ENCODE results near the gene ZNF609. TPM values are rescaled to one million over a fixed set of nuclear protein-coding genes. Genes with fewer than 3 reads are reported as not detected.

Gene ZNF609
- total and polyA plus RNA-seq, 10 of the 15 experiments (the other 5 are each of a cell fraction or from before 2014, with no cell fraction given) = 5.1 to 35.3 (median 13.6) TPM

DNA sequence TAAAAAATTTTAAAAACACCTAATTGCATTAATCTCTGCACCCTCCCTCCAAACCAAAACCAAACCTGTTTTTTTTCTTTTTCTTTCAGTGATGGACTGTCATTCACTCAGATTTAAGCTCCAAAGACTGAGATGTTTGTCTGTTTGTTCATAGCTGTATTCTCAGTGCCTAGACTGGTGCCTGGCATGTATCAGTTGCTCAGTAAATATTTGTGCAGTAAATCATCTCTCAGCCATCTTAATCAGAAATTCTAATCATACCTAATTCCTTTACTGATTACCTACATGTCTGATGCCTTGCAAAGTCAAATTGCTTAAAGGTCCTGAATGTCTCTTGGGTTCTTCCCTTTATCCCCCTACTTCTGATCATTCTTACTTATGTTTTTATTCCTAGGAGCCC is 138.8 kb downstream of the ZNF609 start:
- H3K4me2 ChIP-seq (ENCODE audit: control insufficient read depth, insufficient read depth) = no peak overlapping the region
- ChIA-PET RAD21 (ENCODE audit: unreplicated experiment) (interaction anchor here (0.7 kb wide), 1 partner anchor 18 kb away, joined by 5 read pairs; no protein-coding TSS in a partner anchor), CTCF (interaction anchor here (1.3 kb wide), 1 partner anchor 54 kb away, joined by 3 read pairs; no protein-coding TSS in a partner anchor), POLR2A (interaction anchor here (0.6 to 1.0 kb wide), 3 partner anchors 10 to 172 kb away, joined by 3 to 4 read pairs (median 3); no protein-coding TSS in a partner anchor), SMC1A (ENCODE audit: uncharacterized antibody, unreplicated experiment) (interaction anchor here (2.0 kb wide), 1 partner anchor 11 kb away, joined by 4 read pairs; no protein-coding TSS in a partner anchor)
- no peak overlapping the region for H3K27ac ChIP-seq (ENCODE audit: control insufficient read depth, insufficient read depth)
- H3K9me3 ChIP-seq (replicated peaks; ENCODE audit: control insufficient read depth, insufficient read depth, low read length) = no peaks in the 10 kb centered on the region
- H4K20me1 ChIP-seq (ENCODE audit: control insufficient read depth, insufficient read depth) = no peaks in the 10 kb centered on the region
- DNase-seq (ENCODE audit: low read depth, low spot score) (no peak), ATAC-seq (no peak), FAIRE-seq (no peak)
- H3K4me3 ChIP-seq = no peak overlapping the region
- no peak overlapping the region for H3K9ac ChIP-seq (ENCODE audit: control insufficient read depth, insufficient read depth, low read length)
- peaks cover 64% of the 10 kb centered on the region for H3K79me2 ChIP-seq (ENCODE audit: control insufficient read depth, insufficient read depth, low read length)
- no TSS peak for BruUV-seq (replicated peaks)
- in situ Hi-C loops (cut with MboI) = no loop called here
- no peaks in the 10 kb centered on the region for H3K27me3 ChIP-seq (replicated peaks in 1 of 2; ENCODE audit: control insufficient read depth in 2 of 2, insufficient read depth in 2 of 2, low read length in 1 of 2)
- intact Hi-C loops (cut with micrococcal nuclease; ENCODE audit: unreplicated experiment) = no loop called here
- peaks cover 16% of the 10 kb centered on the region for H3K4me1 ChIP-seq (ENCODE audit: control insufficient read depth, insufficient read depth, low read length)
- no peaks in the 10 kb centered on the region for H3K36me3 ChIP-seq (ENCODE audit: control insufficient read depth in 2 of 2, insufficient read depth in 2 of 2, low read length in 1 of 2)
- no peak overlapping the region for H2AFZ ChIP-seq (ENCODE audit: control insufficient read depth, low read depth, low read length)
- TF ChIP-seq IKZF1 (conservative IDR thresholded peaks at IDR 0.05) (no peak), NFIC (IDR thresholded peaks at IDR 0.05; ENCODE audit: low read depth, low read length) (no peak), NRF1 (conservative IDR thresholded peaks at IDR 0.05; ENCODE audit: low read depth, low read length) (no peak), SIX5 (IDR thresholded peaks at IDR 0.05; ENCODE audit: low read depth, low read length, severe bottlenecking) (no peak), KDM1A (IDR thresholded peaks at IDR 0.05; ENCODE audit: borderline replicate concordance) (no peak)
- TF ChIP-seq, protein P1, sequence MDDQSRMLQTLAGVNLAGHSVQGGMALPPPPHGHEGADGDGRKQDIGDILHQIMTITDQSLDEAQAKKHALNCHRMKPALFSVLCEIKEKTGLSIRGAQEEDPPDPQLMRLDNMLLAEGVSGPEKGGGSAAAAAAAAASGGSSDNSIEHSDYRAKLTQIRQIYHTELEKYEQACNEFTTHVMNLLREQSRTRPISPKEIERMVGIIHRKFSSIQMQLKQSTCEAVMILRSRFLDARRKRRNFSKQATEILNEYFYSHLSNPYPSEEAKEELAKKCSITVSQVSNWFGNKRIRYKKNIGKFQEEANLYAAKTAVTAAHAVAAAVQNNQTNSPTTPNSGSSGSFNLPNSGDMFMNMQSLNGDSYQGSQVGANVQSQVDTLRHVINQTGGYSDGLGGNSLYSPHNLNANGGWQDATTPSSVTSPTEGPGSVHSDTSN (IDR thresholded peaks at IDR 0.05; ENCODE audit: insufficient replicate concordance, low read depth, low read length) = no peak
